ENCODE data around the gene PLXNA4. TPM values are rescaled to one million over a fixed set of nuclear protein-coding genes. Genes with fewer than 3 reads are reported as not detected.

Gene PLXNA4
- total RNA-seq, 1 donor from 2014 or later, result 5.8 TPM

GRCh38 chr7:132091706-132092105 lies 484.6 kb downstream of the PLXNA4 start:
- DNase-seq (ENCODE audit: low spot score), result no peak

GRCh38 chr7:132090444-132090843 lies 485.8 kb downstream of the PLXNA4 start:
- no peak for DNase-seq (ENCODE audit: low spot score)

GRCh38 chr7:132089356-132089755 lies 486.9 kb downstream of the PLXNA4 start:
- DNase-seq (ENCODE audit: low spot score), result no peak

DNA sequence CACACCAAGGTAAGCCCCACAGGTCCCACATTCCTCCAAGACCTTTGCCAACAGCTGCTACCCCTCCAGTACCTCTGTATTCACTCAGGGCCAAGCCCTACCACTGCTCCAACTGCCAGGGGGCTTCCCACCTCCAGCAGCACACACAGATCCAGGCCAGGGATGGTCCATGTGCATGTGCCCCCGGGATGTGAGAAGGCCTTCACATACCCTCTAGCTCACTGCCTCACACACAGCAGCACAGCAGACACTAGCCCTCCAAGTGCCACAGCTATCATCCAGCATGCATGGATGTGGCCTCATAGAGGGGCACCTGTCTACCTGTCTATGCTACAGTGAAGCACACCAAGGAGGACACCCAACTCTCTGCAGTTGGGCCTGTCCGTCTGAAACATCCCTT lies 488.8 kb downstream of the PLXNA4 start:
- no peak for DNase-seq (ENCODE audit: low spot score)

GRCh38 chr7:132084776-132085388 lies 491.4 kb downstream of the PLXNA4 start:
- peak; percentile 51 for DNase-seq (ENCODE audit: low spot score)

DNA sequence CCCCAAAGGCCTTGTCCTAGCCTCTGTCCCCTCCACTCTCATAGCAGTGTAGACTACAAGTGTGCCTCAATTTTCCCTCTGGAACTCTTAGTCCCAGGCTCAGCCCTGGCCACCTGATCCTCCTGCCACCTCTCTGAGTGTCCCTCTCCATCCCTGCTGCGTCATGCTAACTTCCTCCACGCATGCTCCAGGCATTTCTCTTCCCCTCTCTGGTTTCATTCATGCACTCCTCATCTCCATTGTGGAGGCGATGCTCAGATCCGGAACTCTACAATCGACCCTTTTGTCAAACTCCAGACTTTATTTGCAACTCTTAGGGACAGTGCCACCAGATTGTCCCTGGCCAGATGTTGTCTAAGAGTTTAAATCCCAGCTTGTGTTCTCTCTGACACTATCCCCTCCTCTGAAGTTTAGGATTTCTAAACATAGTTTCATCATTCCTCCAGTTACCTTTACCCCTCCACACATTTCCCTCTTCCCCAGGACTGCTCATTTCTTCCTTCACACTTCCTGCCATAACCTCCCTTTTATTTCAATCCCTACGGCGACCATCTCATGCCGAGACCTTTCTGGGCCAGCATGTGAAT lies 492.6 kb downstream of the PLXNA4 start:
- DNase-seq (ENCODE audit: low spot score), result no peak

GRCh38 chr7:132083126-132083525 lies 493.1 kb downstream of the PLXNA4 start:
- no peak for DNase-seq (ENCODE audit: low spot score)

- DNase-seq (ENCODE audit: low spot score), result no peak
Observed at GRCh38 chr7:132082394-132082793, 493.9 kb downstream of the PLXNA4 start.

DNA sequence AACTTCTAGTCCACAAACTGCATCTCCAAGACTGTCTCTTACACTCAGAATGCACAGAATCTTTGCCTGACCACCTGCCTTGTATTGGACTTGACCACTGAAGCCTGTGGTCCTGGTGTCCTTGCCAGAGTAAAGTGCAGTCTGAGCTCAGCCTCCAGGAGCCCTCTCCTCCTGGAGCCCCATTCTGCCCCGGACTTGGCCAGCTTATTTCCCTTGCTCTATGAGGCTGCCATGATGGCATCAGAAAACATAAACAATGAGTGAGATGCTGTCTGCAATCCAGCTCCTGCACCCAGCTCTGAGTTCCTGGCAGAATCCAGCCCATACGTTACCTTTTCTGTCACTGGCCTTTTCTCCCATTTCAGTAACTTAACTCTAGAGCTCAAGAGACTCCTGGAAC lies 494.6 kb downstream of the PLXNA4 start:
- DNase-seq (ENCODE audit: low spot score), result no peak

DNA sequence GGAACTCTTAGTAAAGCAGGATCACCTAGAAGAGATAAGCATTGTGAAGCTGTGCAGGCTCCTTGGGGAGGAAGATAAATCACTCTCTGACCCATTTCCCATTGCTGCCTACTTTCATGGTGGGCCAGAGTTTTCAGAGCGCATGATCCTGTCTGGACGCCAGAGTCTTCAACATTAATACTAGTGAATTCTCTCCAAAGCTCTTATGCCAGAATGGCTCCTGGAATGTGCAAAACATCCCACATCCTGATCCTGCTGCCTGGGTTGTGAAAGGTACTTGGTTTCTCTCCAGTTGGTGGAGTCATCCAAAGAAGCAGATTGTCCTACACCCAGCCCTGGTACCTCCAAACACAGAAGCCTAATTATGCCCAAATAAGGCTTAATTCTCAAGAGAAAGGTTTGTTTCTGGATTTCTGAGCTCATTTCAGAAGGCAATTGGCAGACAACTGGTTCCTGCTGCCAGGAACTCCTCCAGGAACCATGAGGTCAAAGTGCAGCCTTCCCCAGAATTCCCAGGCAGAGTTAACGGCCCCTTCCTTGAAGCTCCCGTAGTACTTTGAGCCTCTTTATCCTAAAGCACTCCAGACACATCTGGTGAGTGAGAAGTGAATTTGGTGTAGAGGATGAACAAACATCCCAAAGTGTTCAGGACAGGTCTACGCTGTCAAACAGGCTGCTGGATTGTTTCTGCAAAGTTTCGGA lies 495.2 kb downstream of the PLXNA4 start:
- peak; percentile 60 for DNase-seq (ENCODE audit: low spot score)

GRCh38 chr7:132080467-132080866 lies 495.8 kb downstream of the PLXNA4 start:
- DNase-seq (ENCODE audit: low spot score), result no peak

DNA sequence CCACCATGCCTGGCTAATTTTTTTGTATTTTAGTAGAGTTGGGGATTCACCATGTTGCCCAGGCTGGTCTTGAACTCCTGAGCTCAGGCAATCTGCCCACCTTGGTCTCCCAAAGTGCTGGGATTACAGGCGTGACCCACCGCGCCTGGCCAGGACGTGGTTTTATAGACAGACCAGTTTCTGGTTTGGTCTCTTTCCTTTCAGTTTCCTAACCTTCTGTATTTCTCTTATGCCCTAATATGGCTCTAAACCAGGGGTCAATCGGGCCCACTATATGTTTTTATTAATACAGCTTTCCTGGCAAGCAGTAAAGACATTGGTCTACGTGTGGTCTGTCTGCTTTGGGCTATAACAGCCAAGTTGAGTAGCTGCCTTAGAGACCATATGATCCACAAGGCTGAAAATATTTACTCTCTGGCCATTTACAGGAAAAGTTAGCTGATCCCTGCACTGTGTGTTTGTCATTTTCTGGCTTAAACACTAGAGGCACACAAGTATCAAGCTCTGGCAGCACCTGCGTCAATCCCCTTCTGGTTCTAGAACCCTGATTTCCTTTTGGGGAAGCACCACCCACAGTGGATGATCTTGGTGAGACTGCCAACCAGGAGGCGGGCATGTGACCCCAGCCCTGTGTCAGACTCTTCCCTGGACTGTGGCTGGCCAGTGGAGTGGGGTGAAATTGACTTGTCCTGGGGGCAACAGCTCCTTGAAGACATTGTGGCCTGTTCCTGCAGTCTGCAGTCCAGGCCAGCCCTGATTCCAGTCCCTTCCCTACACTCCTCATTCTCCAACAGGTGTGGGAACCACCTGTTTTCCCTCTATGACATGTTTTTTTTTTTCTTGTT lies 497.2 kb downstream of the PLXNA4 start:
- DNase-seq (ENCODE audit: low spot score), result no peak

- DNase-seq (ENCODE audit: low spot score), result no peak
Observed at GRCh38 chr7:132077971-132078685, 498.1 kb downstream of the PLXNA4 start.

GRCh38 chr7:132076301-132077035 lies 499.8 kb downstream of the PLXNA4 start:
- no peak for DNase-seq (ENCODE audit: low spot score)

DNA sequence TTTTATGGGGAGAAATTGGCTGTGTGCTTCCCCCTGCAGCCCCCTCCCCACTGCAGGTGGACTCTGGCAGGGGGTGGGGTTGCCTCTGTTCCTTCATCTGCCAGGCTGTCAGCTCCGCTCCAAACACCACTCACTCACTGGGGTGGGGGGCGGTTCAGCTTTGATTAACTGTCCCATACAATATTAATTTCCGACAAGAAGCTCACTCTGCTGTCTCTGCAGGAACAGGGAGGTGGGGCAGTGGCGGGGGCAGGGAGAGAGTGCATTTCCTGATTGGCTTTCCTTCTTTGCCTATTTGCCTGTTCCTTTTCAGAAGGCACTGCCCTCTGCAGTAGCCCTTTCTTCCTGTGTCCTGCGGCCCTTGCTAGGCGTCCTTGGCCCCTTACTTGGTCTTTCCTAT lies 500.8 kb downstream of the PLXNA4 start:
- DNase-seq (ENCODE audit: low spot score), result no peak

DNA sequence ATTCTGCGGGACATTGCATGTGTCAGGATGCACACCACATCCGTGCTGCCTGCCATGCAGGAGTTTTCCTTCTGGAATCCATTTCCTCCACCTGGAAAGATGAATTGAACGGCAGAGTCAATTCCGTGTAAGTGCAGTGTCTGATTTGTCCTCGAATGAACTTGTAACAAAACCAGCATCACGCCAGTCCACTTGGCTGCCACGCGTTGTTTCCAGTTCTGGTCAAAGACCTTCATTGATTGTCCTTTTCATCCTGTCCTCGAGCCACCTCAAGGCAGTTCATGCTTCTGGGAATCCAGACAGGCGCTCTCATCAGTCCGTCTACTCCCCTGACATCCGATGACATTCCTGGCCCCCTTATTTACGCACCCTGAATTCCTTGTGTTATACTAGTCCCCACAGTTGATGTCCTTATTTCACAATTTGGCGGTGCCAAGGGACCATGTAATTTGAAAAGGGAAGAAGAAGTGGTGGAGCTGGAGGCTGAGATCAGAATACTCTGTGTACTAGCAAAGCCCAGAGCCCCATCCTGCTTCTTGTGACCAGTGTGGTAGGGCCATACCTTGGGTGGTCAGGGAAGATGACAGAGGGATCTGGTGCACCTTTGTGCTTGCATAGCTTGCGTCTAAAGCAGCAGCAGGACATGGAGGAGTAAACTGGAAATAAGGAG lies 502.2 kb downstream of the PLXNA4 start:
- DNase-seq (ENCODE audit: low spot score), result no peak
